G401.6 (cell line): ENCODE data around the gene SLC10A6.

Experiments used
- FAIRE-seq: peaks from 2 replicates; lab custom pipeline; 2012; peaks lifted over from hg19 to GRCh38; lab: Jason Lieb, UNC

Gene SLC10A6

GRCh38 chr4:86775061-86775460 lies 74.1 kb downstream of the SLC10A6 start:
- no peak for FAIRE-seq
